Hematopoietic multipotent progenitor cell (in vitro differentiated cells): ENCODE results near the gene SULT4A1. TPM values are rescaled to one million over a fixed set of nuclear protein-coding genes. Genes with fewer than 3 reads are reported as not detected.
"Not testable (repeated sequence)": the region's sequence is repeated elsewhere in the genome, so short reads cannot be mapped to it uniquely, and the experiment has no call there.

ENCODE experiments used
- DNase-seq, 3 donors: peaks; one replicate each; pipeline ENCODE4 v3.0.0-alpha.2; 2011 to 2015; ENCODE audit warnings: low read depth in 2 of 3, low spot score in 2 of 3
- total RNA-seq: library from RNA; depleted of rRNA; stranded (reverse); fragments of >200 nt; gene quantifications from one replicate; pipeline ENCODE4 v1.2.3, GENCODE V29; 2012

Gene SULT4A1, protein sequence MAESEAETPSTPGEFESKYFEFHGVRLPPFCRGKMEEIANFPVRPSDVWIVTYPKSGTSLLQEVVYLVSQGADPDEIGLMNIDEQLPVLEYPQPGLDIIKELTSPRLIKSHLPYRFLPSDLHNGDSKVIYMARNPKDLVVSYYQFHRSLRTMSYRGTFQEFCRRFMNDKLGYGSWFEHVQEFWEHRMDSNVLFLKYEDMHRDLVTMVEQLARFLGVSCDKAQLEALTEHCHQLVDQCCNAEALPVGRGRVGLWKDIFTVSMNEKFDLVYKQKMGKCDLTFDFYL
- total RNA-seq, result under 0.01 TPM

- DNase-seq, result peak in 2 of 3 donors; percentile 22 to 31
Observed at GRCh38 chr22:43862074-43862881, at the start of gene SULT4A1. Gene SULT4A1, minus strand, starts transcription at chr22:43862513. Its CDS starts 131 bp downstream, at chr22:43862382.

DNA sequence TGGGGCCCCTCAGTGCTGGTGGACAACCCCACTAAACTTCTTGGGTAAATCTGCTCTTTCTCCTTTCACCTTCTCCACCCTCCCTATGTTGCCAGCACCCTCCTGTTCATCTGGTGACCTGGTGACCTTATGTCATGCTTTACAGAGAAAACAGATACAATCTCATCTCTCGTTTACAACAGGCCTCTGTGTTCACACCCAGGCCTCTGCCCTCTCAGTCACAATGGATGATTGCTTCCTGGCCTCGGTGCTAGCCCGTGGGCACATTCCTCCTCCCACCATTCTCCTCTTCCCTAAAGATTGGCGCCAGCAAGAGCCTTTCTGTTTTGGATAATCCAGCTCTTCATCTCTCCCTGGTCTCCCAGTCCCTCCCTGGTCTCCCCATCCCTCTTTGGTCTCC is 49.0 kb upstream of the SULT4A1 start:
- DNase-seq, result no peak

GRCh38 chr22:43910178-43910695 is 47.9 kb upstream of the SULT4A1 start:
- no peak for DNase-seq

GRCh38 chr22:43909708-43910107 is 47.4 kb upstream of the SULT4A1 start:
- no peak for DNase-seq

- DNase-seq, result no peak
Observed at GRCh38 chr22:43905681-43906080, 43.4 kb upstream of the SULT4A1 start.

DNA sequence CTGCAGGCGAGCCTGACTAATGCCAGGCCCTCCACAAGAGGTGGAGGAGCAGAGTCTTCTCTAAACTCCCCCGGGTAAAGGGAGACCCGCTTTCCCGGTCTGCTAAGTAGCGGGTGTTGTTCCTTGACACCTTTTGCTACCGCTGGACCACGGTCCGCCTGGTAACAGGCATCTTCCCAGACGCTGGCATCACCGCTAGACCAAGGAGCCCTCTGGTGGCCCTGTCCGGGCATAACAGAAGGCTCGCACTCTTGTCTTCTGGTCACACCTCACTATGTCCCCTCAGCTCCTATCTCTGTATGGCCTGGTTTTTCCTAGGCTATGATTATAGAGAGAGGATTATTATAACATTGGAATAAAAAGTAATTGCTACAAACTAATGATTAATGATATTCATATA is 42.1 kb upstream of the SULT4A1 start:
- DNase-seq, result not testable (repeated sequence)

- not testable (repeated sequence) for DNase-seq
Observed at GRCh38 chr22:43903033-43903432, 40.7 kb upstream of the SULT4A1 start.

DNA sequence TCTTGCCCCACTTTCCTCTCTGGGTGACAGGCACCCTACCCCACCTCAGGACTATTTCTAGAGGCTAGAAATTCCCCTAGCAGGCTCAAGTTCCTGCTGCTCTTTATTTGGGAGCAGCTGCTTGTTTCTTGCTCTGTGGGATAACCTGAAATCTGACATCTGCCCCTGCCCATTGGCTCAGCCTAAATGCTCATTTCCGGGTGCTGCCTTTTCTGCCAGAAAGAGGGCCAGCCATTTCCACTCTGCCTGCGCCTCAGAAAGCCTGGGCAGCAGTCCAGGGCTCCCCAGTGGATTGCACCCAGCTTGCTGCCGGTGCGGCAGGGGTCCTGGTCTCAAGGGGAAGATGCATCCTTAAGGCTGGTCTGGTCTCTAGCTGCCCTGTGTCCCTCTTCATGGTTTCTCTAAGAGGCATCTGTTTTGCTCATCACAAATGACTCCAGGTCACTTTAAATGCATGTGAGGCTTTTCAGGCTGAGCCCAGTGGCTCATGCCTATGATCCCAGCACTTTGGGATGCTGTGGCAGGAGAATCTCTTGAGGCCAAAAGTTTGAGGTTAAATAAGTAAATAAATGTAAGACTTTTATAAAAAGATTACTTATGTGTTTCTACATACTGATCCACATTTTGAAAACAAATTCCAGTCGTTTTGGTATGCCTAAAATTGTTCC is 39.8 kb upstream of the SULT4A1 start:
- DNase-seq, result no peak

DNA sequence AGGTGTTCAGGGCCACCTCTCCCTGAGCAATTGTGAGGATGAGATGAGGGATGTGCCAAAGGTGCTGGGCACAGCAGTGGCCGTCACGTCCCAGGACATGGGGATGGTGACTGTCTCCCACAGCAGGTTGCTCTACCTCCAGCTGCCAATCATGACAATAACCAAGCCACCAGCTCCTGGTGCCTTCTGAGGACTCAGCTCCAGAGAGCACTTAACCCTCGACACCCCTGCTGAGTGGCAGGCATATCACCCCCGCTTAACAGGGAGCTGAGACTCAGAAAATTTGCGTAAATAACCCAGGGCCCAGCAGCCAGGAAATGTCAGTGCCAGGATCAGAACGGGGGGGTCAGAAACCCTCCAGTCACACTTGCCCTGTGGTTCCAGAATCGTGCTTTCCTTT is 37.9 kb upstream of the SULT4A1 start:
- no peak for DNase-seq

- DNase-seq, result no peak
Observed at GRCh38 chr22:43897751-43898261, 35.5 kb upstream of the SULT4A1 start.

DNA sequence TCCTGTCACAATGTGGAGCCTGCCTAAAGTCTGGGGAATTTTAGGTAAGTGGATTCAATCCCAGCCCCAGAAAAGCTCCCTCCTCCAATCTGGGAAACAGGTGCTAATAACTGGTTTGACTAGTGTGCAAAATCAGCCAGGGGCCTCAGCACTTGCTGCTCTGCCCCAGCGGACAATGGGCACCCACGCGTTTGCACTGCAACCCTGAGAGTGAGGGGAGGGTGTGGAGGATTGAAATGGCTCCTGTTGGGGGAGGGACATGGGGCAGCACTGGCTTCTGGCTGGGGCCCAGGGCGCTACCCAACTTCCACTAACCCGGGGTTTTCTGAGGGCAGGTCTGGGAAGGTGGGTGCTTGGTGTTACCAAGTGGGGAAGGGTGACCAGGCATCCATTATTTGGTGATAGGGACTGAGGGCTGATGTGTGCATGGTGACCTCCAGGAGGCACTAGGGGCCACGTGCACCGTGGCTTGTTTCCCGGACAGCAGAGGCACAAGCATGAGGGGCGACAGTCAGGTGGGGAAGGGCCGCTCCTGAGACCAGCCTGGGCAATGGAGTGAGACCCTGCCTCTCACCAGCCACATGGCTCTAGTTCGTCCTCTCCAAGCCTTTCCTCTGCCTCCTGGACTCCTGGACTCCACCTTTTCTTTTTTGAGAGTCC is 33.8 kb upstream of the SULT4A1 start:
- no peak for DNase-seq

DNA sequence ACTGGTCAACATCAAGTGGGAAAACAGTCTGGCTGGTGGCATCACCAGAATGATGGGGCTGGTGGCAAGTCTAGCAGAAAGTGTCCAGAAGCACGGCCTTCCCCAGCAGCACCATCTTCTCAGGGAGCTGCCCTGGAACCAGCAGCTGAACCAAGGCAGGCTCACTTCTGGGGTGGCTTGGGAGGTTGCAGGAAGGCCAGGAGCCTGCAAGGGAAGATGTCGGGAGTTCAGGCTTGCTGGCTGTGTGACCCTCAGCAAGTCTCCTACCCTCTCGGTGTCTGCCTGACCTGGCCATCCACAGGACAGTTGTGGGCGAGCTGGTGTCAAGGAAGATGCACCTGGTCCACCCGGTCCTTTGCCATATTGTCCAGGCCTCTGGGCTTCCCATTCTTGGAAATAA is 31.8 kb upstream of the SULT4A1 start:
- DNase-seq, result no peak

- DNase-seq, result no peak
Observed at GRCh38 chr22:43893266-43893665, 31.0 kb upstream of the SULT4A1 start.

GRCh38 chr22:43892183-43892894 is 30.0 kb upstream of the SULT4A1 start:
- DNase-seq, result no peak

GRCh38 chr22:43891360-43892182 is 29.3 kb upstream of the SULT4A1 start, which contains the start of gene PNPLA5:
Gene PNPLA5, minus strand, starts transcription at chr22:43892013. Its CDS starts 133 bp downstream, at chr22:43891880.
- no peak for DNase-seq

DNA sequence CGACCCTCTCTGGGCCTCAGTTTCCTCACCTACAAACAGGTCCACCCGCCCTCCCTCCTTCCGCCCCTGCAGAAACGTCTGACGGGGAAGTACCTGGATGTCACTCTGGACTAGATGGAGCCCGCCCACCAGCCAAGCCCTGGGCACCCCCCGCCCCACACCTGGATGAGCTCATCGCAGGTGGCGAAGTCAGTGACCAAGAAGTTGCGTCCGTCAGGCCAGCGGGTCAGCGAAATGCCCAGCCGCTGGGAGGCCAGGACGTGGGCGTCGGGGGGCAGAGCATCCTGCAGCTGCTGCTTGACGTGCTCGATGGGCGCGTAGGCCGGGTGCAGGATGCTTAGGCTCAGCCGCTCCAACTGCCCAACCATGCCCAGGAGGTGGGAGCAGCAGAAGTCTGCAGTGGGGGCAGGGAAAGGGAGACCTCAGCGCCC is 28.6 kb upstream of the SULT4A1 start:
- no peak for DNase-seq

- no peak for DNase-seq
Observed at GRCh38 chr22:43889860-43890253, 27.5 kb upstream of the SULT4A1 start.

GRCh38 chr22:43889201-43889859 is 27.0 kb upstream of the SULT4A1 start:
- DNase-seq, result no peak
